ENCODE data around the gene FOXO3.

GRCh38 chr6:108699290-108700041, 138.7 kb downstream of the FOXO3 start:
- TF ChIP-seq, protein P1, sequence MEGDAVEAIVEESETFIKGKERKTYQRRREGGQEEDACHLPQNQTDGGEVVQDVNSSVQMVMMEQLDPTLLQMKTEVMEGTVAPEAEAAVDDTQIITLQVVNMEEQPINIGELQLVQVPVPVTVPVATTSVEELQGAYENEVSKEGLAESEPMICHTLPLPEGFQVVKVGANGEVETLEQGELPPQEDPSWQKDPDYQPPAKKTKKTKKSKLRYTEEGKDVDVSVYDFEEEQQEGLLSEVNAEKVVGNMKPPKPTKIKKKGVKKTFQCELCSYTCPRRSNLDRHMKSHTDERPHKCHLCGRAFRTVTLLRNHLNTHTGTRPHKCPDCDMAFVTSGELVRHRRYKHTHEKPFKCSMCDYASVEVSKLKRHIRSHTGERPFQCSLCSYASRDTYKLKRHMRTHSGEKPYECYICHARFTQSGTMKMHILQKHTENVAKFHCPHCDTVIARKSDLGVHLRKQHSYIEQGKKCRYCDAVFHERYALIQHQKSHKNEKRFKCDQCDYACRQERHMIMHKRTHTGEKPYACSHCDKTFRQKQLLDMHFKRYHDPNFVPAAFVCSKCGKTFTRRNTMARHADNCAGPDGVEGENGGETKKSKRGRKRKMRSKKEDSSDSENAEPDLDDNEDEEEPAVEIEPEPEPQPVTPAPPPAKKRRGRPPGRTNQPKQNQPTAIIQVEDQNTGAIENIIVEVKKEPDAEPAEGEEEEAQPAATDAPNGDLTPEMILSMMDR (IDR thresholded peaks at IDR 0.05), result no peak
- TF ChIP-seq, protein P2, sequence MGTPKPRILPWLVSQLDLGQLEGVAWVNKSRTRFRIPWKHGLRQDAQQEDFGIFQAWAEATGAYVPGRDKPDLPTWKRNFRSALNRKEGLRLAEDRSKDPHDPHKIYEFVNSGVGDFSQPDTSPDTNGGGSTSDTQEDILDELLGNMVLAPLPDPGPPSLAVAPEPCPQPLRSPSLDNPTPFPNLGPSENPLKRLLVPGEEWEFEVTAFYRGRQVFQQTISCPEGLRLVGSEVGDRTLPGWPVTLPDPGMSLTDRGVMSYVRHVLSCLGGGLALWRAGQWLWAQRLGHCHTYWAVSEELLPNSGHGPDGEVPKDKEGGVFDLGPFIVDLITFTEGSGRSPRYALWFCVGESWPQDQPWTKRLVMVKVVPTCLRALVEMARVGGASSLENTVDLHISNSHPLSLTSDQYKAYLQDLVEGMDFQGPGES (IDR thresholded peaks at IDR 0.05; ENCODE audit: low read depth, low read length), result no peak
- TF ChIP-seq YY1 (IDR thresholded peaks at IDR 0.05; ENCODE audit: low read depth) (no peak), MXI1 (IDR thresholded peaks at IDR 0.05; ENCODE audit: low read depth, low read length) (no peak), NRF1 (IDR thresholded peaks at IDR 0.05; ENCODE audit: low read depth, low read length) (no peak), EP300 (IDR thresholded peaks at IDR 0.05; ENCODE audit: borderline replicate concordance in 1 of 2, low read depth in 1 of 2, low read length in 1 of 2) (no peak), TAF1 (IDR thresholded peaks at IDR 0.05; ENCODE audit: borderline replicate concordance, low read depth, low read length) (no peak)

Measured in SK-N-SH (cell line).